GM10248 (cell line): Measurements from ENCODE around the gene EIF2B4.

ENCODE experiments used
- CTCF ChIA-PET: fragments of 300-600 bp; sonication (Branson Sonifier 250); formaldehyde crosslinking; extraction: SDS; loops from one replicate; lab custom pipeline; 2021; ENCODE audit warnings: antibody characterized with exemption; lab: Yijun Ruan, JAX
- POLR2A ChIA-PET: fragments of 350-650 bp; sonication (Branson Sonifier 250); formaldehyde crosslinking; extraction: SDS; loops from one replicate; lab custom pipeline; 2020; ENCODE audit warnings: antibody characterized with exemption; lab: Yijun Ruan, JAX
- DNase-seq: peaks from one replicate; pipeline ENCODE4 v3.0.0; 2012; ENCODE audit errors: extremely low spot score
- TF ChIP-seq, protein P1 (sequence below): IDR thresholded peaks from 2 replicates; pipeline ENCODE4 v1.5.1; 2012; ENCODE audit warnings: mild to moderate bottlenecking, low read depth; ENCODE audit errors: extremely low read depth, missing control alignments, control extremely low read depth

Gene EIF2B4

DNA sequence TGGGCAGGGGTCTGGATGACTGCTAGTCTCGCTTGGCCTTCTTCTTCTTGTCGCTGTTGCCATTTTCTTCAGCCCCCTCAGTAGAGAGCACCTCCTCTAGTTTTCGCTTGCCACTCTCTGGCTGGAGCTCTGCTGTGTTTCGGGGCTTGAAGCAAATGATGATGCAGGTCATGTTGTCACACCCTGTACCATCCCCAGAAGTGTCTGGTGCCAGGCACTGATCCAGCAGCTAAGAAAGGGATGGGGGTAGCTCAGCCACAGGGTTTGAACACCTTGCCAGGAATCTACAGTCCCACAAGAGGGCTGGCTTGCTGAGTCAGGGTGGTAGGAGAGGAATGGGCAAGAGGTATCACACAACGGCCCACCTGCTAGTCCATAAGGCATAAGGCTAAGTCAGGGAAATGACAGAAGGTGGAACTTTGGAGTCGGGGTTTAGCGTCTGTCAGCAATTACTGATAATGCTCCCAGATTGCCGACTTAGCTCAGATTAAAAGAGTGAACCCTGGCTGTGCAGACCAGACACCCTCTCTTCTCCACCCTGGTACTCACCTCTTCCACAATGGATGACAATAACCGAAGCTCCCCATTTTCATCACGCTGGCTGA lies 11.5 kb upstream of the EIF2B4 start:
- CTCF ChIA-PET, result interaction anchor here (1.3 to 2.4 kb wide), 2 partner anchors 10 to 18 kb away, joined by 3 to 13 read pairs; partner anchors contain the start of gene SNX17
- POLR2A ChIA-PET, result interaction anchor here (2.0 kb wide), 1 partner anchor 11 kb away, joined by 7 read pairs; the partner anchor contains the start of gene SNX17
- TF ChIP-seq, protein P1, sequence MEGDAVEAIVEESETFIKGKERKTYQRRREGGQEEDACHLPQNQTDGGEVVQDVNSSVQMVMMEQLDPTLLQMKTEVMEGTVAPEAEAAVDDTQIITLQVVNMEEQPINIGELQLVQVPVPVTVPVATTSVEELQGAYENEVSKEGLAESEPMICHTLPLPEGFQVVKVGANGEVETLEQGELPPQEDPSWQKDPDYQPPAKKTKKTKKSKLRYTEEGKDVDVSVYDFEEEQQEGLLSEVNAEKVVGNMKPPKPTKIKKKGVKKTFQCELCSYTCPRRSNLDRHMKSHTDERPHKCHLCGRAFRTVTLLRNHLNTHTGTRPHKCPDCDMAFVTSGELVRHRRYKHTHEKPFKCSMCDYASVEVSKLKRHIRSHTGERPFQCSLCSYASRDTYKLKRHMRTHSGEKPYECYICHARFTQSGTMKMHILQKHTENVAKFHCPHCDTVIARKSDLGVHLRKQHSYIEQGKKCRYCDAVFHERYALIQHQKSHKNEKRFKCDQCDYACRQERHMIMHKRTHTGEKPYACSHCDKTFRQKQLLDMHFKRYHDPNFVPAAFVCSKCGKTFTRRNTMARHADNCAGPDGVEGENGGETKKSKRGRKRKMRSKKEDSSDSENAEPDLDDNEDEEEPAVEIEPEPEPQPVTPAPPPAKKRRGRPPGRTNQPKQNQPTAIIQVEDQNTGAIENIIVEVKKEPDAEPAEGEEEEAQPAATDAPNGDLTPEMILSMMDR, result no peak
- no peak for DNase-seq

DNA sequence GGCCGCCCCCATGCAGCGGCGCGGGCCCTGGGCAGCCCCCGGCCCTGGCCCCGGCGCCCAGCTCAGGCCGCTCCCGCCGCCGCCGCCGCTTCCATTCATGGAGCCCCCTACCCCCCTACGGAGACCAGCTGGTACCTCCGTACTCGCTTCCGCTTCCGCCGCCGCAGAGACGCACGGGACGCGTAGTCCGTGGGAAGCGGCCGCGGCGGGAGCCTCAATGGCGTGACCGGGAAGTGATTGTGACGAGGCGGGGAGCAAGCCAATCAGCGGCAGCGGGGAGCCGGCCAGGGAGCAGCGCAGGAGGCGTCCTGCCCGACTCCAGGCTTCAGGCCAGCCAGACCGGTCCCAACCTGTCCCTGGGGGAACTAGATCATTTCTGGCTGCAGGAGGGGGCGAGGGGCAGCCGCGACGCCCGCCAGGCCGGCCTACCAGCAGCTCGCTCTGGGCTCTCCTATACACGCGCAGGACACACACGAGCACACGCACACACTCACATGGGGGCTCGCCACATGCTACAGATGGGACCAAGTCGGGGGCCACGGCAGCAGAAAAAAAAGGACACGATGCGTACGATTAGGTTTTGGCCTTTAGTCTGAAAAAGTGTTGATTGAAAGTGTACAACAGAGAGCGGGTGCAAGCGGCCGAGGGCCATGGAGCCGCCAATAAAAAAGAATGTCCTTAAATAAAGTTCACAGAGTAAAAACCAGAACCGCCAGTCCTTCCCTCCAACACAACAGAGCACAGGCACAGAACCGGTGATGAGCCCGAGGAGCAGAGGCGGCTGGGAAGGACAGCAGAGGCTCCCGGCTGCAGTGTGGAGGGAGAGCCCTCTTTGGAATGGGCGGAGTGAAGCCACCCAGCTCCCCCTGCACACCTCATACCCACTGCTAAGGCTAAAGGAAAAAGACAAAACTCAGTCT lies 10.7 kb upstream of the EIF2B4 start, which contains the start of gene ZNF513:
ZNF513 (minus strand) TSS at position 109 of the 920 bp plus-strand sequence. CDS start 208 bp downstream, outside the sequence.
- ChIA-PET CTCF (interaction anchor here (1.0 to 2.4 kb wide), 5 partner anchors 9 to 24 kb away, joined by 3 to 13 read pairs (median 3); partner anchors contain the start of genes EIF2B4 and SNX17), POLR2A (interaction anchor here (0.5 to 2.0 kb wide), 3 partner anchors 10 to 29 kb away, joined by 4 to 7 read pairs (median 5); partner anchors contain the start of genes PPM1G and SNX17)
- peak; percentile 95 for DNase-seq
- TF ChIP-seq, protein P1, result no peak

DNA sequence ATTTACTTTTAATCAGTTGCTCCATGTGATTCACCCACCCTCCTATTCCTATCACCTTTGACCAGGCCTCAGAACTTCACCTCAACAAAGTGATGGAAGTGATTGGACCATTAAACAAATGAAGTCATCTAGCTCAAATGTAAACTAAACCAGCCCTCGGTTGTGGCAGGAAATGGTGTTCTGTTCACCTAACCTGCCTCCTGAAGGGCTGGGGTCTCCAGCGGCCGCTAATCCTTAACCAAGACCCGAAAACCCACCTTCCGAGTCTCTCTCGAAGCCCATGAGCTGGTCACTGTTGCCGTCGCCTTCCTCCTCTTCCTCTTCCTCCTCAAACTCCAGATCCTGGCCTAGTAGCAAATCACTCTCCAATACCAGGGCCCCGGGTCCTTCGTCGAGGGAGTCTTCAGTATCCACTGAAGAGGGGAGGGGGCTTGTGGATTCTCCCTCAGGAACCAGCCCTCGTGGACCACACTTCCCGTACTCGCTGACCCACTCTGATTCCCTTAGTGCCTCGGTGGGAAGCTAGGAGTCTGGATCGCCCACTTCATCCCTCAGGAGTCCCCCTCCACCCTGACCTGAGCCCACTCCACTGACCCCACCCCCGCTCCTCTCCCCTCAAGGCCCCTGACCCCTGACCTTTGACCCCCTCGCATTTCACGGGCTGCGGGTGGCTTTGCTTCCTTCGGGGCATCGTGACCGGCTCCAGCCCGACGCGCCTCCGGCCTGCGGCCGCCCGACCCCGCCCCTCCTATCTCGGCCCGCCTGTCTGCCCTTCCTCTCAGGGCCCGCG lies 9.9 kb upstream of the EIF2B4 start:
- ChIA-PET POLR2A (interaction anchor here (0.5 to 2.0 kb wide), 4 partner anchors 9 to 49 kb away, joined by 3 to 7 read pairs (median 4); partner anchors contain the start of genes PPM1G and SNX17), CTCF (interaction anchor here (1.0 to 2.4 kb wide), 7 partner anchors 9 to 49 kb away, joined by 3 to 13 read pairs (median 4); partner anchors contain the start of genes EIF2B4, NRBP1 and SNX17)
- TF ChIP-seq, protein P1, result no peak

GRCh38 chr2:27379383-27379835 lies 9.3 kb upstream of the EIF2B4 start:
- TF ChIP-seq, protein P1, result no peak
- no peak for DNase-seq
- ChIA-PET CTCF (interaction anchor here (1.1 to 2.4 kb wide), 5 partner anchors 8 to 49 kb away, joined by 3 to 13 read pairs (median 6); partner anchors contain the start of genes EIF2B4, NRBP1 and SNX17), POLR2A (interaction anchor here (0.6 to 1.5 kb wide), 3 partner anchors 30 to 308 kb away, joined by 3 to 4 read pairs (median 3); partner anchors contain the start of genes OST4 and PPM1G)

More for the DNA sequence above, 9.9 kb upstream of the EIF2B4 start:
- no peak for DNase-seq

- ChIA-PET POLR2A (interaction anchor here (0.6 kb wide), 1 partner anchor 308 kb away, joined by 3 read pairs; the partner anchor contains the start of gene OST4), CTCF (interaction anchor here (1.3 to 2.1 kb wide), 3 partner anchors 9 to 50 kb away, joined by 4 to 6 read pairs (median 4); partner anchors contain the start of genes EIF2B4 and NRBP1)
Observed at GRCh38 chr2:27378809-27379290, 8.7 kb upstream of the EIF2B4 start.

More at GRCh38 chr2:27378809-27379290, 8.7 kb upstream of the EIF2B4 start:
- TF ChIP-seq, protein P1, result no peak
- DNase-seq, result no peak
